Testis (tissue), 2 donors: ENCODE results near the gene CTSD.

Experiments used
- POLR2A ChIP-seq: fragments of 450-650 bp; IDR thresholded peaks from one replicate; pipeline ENCODE4 v1.6.1; 2017; ENCODE audit warnings: antibody characterized with exemption, mild to moderate bottlenecking, moderate library complexity
- TF ChIP-seq, protein P1 (sequence below), 3 experiments: fragments of 450-650 bp in 2 of 3; fragments of 200-600 bp in 1 of 3; sonication (generic) in 1 of 3; IDR thresholded peaks; one replicate each; pipeline ENCODE4 v1.5.1; 2016 to 2019; ENCODE audit warnings: antibody characterized with exemption in 3 of 3, mild to moderate bottlenecking in 2 of 3, moderate library complexity in 1 of 3

DNA sequence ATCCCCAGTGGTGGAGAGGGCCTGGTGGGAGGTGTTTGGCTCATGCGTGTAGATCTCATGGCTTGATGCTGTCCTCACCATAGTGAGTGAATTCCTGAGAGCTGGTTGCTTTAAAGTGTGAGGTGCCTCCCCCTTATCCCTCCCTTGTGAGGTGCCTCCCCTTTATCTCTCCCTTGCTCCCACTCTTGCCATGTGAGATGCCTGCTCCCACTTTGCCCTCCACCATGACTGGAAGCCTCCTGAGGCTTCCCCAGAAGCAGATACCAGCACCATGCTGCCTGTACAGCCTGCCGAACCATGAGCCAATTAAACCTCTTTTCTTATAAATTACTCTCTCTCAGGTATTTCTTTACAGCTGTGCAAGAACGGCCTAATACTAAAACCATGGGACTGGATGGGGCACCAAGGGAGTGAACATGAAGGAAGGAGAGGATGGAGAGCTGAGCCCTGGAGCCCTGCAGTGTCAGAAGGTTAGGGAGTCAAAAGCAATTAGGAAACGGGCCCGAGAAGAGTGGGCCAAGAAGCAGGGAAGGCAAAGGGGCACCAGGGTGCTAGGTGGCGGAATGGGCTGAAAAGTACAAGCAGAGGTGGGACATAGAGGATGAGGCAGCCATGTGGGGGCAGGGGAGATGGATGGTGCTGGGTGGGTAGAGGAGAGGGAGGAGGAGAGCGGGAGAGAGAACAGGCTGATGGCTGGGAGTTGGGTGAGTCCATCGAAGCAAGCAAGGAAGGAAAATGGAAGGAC, 22.8 kb downstream of the CTSD start:
- TF ChIP-seq, protein P1, sequence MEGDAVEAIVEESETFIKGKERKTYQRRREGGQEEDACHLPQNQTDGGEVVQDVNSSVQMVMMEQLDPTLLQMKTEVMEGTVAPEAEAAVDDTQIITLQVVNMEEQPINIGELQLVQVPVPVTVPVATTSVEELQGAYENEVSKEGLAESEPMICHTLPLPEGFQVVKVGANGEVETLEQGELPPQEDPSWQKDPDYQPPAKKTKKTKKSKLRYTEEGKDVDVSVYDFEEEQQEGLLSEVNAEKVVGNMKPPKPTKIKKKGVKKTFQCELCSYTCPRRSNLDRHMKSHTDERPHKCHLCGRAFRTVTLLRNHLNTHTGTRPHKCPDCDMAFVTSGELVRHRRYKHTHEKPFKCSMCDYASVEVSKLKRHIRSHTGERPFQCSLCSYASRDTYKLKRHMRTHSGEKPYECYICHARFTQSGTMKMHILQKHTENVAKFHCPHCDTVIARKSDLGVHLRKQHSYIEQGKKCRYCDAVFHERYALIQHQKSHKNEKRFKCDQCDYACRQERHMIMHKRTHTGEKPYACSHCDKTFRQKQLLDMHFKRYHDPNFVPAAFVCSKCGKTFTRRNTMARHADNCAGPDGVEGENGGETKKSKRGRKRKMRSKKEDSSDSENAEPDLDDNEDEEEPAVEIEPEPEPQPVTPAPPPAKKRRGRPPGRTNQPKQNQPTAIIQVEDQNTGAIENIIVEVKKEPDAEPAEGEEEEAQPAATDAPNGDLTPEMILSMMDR (IDR thresholded peaks at IDR 0.05) = no peak
- TF ChIP-seq POLR2A = no peak
